ENCODE results near the gene SERINC2.
"Not testable (repeated sequence)": the region's sequence is repeated elsewhere in the genome, so short reads cannot be mapped to it uniquely, and the experiment has no call there.

The SERINC2 gene

DNA sequence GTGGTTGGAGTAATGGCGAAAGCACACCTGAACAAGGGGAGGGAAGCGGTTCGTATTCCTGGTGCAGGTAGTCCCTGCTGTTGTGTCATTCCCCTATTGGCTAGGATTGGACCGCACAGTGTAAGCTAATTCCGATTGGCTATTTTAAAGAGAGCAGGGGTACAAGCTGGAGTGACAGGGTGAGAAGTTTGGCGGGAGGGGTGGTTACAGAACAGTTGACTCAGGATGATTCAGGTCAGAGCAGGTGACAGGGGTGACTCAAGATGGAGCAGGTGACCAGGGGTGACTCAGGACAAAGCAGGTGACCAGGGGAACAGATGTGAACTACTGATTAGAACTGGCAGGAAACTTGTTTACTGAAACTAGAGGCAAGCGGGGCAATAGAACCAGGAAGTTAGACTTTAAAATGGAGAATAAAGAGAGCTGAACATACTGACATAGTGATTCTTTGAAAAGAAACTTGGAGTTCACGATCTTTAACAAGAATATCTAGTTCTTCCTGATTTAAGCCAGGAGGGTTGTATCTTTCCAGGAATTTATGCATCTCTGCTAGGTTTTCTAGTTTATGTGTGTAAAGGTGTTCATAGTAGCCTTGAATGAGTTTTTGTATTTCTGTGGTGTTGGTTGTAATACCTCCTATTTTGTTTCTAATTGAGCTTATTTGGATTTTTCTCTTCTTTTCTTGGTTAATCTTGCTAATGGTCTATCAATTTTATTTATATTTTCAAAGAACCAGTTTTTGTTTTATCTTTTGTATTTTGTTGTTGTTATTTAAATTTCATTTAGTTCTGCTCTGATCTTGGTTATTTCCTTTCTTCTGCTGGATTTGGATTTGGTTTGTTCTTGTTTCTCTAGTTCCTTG is 58.7 kb downstream of the SERINC2 start:
- not testable (repeated sequence) for DNase-seq (ENCODE audit: low read depth in 2 of 2)

DNA sequence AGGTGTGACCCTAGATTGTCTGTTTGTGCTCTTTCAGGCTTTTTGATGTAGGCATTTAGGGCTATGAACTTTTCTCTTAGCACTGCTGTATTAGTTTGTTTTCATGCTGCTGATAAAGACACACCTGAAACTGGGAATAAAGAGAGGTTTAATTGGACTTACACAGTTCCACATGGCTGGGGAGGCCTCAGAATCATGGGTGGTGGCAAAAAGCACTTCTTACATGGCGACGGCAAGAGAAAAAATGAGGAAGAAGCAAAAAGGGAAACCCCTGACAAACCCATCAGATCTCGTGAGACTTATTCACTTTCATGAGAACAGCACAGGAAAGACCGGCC is 59.3 kb downstream of the SERINC2 start:
- not testable (repeated sequence) for DNase-seq (ENCODE audit: low read depth in 2 of 2)

DNA sequence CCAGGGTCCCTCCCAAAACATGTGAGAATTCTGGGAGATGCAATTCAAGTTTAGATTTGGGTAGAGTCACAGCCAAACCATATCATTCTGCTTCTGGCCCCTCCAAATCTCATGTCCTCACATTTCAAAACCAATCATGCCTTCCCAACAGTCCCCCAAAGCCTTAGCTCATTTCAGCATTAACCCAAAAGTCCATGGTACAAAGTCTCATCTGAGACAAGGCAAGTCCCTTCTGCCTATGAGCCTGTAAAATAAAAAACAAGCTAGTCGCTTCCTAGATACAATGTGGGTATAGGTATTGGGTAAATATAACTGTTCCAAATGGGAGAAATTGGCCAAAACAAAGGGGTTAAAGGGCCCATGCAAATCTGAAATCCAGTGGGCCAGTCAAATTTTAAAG is 59.7 kb downstream of the SERINC2 start:
- DNase-seq (ENCODE audit: low read depth in 2 of 2) = not testable (repeated sequence)

DNA sequence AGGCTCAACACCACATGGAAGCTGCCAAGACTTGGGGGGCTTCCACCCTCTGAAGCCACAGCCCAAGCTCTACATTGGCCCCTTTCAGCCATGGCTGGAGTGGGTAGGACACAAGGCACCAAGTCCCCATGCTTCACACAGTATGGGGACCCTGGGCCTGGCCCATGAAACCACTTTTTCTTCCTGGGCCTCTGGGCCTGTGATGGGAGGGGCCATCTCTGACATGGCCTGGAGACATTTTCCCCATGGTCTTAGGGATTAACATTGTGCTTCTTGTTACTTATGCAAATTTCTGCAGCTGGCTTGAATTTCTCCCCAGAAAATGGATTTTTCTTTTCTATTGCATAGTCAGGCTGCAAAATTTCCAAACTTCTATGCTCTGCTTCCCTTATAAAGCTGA is 60.5 kb downstream of the SERINC2 start:
- not testable (repeated sequence) for DNase-seq (ENCODE audit: low read depth in 2 of 2)

- not testable (repeated sequence) for DNase-seq (ENCODE audit: low read depth in 2 of 2)
These were observed 61.6 kb downstream of the SERINC2 start for GRCh38 chr1:31474567-31474966.

DNA sequence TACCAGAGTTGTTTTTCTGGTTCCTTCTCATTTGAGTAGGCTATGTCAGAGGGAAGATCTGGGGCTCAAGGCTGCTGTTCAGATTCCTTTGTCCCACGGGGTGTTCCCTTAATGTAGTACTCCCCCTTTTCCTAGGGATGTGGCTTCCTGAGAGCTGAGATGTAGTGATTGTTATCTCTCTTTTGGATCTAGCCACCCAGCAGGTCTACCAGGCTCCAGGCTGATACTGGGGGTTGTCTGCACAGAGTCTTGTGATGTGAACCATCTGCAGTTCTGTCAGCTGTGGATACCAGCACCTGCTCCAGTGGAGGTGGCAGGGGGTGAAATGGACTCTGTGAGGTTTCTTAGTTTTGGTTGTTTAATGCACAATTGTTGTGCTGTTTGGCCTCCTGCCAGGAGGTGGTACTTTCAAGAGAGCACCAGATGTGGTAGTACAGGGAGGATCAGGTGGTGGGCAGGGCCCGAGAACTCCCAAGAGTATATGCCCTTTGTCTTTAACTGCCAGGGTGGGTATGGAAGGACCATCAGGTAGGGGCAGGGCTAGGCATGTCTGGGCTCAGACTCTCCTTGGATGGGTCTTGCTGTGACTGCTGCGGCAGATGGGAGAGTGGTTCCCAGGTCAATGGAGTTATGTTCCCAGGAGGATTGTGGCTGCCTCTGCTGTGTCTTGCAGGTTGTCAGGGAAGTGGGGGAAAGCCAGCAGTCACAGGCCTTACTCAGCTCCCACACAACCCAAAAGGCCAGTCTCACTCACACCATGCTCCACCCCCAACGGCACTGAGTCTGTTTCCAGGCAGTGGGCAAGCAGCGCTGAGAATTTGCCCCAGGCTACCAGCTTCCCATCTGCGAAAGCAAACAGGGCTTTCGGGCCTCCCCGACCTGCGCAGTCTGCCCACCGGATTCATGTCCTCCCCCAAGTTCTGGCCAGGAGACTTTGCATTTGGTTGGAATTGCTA is 64.2 kb downstream of the SERINC2 start:
- no peak for DNase-seq (ENCODE audit: low read depth in 2 of 2)

DNA sequence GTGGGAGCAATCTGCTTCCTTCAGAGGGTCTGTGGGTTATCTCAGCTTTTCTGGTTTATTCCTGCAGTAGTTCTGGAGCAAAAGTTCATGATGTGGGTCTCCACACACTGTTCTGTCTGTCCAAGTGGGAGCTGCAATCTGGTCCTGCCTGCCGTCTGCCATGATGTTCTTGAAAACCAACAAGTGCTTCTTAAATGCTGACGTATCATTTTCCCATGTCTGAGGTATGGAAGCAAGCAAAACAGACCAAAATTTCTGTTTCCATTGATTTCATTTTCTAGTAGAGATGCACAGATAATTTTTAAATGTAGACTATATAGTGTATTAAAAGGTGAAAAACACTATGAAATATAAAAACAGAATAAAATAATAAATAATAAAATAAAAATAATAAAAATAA is 65.2 kb downstream of the SERINC2 start:
- no peak for DNase-seq (ENCODE audit: low read depth in 2 of 2)

GRCh38 chr1:31479811-31480210 is 66.8 kb downstream of the SERINC2 start:
- no peak for DNase-seq (ENCODE audit: low read depth in 2 of 2)

GRCh38 chr1:31480426-31480825 is 67.4 kb downstream of the SERINC2 start:
- DNase-seq (ENCODE audit: low read depth in 2 of 2) = not testable (repeated sequence)

GRCh38 chr1:31482482-31483011 is 69.5 kb downstream of the SERINC2 start:
- DNase-seq (ENCODE audit: low read depth in 2 of 2) = no peak

DNA sequence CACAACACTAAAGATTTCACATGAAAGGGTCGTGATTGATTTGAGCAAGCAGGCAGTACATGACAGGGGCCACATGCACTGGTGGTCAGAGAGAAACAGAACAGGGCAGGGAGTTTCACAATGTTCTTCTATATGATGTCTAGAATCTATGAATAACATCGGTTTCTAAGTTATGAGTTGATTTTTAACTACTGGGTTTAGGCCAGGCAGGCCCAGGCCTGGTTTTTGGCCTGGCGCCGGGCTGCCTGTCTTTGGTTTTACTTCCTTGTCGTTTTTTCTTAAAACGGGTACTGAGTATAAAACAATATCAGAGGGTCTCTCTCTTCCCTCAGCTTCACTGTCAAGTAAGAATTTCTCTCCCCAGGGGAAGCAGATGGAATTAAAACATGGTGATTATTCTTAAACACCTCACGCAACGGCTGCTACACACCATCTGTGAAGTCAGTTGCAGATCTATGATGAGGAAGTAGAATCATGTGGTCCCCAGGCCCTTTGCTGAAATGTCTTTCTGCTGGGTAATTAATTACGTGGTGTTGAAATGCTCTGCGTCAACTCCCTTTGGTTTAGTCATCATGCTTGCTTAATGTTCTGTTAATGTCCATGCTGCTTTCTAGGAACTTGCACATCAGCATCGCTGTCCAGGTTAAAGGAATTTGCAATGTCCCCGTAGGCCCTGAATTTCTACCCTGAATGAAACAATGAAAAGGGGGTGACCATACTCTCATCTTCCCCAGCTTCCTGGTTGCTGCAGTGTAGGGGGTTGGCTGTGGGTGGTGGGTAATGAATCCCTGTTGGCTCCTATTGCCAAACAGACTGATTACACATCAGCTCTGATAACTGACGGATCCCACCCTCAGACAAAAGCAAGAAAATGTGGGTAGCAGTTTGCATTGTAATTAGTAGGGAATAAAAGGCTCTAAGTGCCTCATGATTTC is 70.3 kb downstream of the SERINC2 start:
- DNase-seq (ENCODE audit: low read depth in 2 of 2) = no peak

Data from stimulated activated CD4-positive, alpha-beta T cell treated with anti-CD3 and anti-CD28 coated beads, Interleukin-1b, Interleukin-23, amount 100 ng/mL, for 4 hours (primary cell).